ENCODE results near the gene UTF1.
"Not testable (repeated sequence)": the region's sequence is repeated elsewhere in the genome, so short reads cannot be mapped to it uniquely, and the experiment has no call there.

The UTF1 gene

DNA sequence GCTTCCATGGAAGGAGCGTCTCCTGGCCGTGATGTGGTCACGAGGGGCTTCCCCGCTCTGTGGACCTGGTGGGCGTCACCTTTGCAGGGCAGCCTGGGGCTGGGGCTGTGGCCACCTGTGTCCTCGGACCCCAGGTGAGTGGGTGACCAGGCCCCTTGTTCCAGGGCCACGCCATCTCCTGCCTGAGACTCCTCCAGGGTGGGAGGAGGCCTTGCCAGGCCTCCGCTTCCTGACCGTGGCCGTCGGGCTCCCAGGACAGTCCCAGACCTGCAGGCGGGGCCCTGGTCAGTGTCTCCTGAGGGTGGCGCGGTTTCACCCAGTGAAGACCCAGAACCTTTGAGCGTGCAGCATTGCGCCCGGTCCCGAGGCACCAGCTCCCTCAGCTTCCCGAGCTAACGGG lies 20.4 kb upstream of the UTF1 start:
- DNase-seq (ENCODE audit: low read depth): no peak

DNA sequence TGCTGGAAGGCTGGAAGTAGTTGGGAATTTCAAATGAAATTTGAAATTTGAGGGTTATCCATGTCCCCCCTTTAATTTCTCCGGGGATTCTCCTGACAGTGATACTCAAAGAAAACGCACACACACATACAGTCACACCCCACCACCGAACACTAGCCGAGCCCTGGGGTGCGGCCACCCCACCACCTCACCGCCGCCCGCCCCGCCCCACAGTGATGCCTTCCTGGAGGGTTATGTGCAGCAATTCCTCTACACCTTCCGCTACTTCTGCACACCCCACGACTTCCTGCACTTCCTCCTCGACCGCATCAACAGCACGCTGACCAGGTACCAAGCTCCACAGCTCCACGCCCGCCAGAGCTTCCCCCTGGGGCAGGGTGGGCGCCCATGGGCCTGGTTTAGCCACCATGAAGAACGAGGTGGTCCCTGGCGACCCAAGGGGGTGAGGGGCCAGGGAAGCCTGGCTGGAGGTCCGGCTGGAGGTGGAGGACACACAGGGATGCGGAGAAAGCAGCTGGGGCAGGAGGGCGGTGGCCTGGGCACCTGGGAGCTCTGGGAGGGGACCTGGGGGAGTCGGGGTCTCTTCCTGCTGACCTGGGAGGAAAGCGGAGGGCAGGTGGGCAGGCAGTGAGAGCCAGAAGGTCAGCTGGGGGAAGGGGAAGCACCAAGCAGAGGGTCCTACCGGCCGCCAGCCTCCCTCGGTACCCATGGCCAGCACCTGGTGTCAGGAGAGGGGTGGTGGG lies 19.4 kb upstream of the UTF1 start:
- no peak for DNase-seq (ENCODE audit: low read depth)

DNA sequence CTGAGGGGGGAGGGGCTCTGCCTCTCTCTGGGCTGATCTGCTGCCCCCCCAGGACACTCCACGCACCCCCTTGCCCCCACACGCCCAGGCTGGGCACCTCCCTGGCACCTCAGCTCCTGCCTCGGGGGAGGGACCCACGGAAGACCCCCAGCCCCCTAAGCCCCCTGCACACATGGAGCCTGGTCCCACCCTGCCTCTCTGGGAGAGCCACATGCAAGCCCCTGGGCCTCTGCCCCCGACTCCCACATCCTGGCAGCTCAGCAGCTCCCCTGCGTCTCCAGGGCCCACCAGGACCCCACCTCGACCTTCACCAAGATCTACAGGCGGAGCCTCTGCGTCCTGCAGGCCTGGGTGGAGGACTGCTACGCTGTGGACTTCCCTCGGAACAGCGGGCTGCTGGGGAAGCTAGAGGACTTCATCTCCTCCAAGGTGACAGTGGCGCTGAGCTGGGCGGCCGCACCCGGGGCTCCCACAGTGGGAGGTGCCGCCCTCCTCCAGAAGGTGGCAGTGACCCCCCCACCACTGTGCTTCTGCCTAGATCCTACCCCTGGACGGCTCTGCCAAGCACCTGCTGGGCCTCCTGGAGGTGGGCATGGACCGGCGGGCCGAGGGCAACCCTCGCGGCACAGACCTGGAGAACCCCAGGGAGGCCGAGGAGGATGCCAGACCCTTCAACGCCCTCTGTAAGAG lies 18.7 kb upstream of the UTF1 start:
- DNase-seq (ENCODE audit: low read depth): no peak

DNA sequence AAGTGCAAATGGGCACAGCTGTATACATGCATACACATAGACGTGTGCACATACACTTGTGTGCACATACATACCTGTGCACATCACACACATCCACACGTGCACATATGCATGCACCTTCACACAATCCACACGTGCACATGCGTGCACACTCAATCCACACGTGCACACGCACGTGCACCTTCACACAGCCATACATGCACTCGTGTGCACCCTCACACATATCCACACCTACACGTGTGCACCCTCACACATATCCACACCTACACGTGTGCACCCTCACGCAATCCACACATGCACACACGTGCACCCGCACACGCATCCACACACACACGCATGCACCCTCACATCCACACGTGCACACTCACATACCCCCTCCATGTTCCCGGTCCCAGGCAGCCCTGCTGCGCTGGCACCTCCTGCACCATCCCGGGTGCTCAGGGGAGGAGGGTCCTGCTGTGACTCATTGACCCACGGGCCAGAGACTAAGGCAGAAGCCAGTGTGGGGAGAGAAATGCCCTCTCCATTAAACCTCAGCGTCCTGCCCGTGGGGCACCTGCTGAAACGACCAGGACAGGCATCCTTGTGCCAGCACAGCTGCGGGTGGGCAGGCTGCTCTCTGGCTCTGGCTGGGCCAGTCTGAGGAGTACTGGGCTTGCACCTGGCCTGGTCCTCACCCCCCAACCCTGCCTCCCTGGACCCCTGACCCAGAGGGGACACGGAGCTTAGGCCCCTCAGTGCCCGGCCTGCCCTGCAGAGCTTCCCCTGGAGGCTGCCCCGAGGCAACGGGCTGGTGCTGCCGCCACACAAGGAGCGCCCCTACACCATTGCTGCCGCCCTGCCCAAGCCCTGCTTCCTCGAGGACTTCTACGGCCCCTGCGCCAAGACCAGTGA lies 17.8 kb upstream of the UTF1 start:
- DNase-seq (ENCODE audit: low read depth): no peak

DNA sequence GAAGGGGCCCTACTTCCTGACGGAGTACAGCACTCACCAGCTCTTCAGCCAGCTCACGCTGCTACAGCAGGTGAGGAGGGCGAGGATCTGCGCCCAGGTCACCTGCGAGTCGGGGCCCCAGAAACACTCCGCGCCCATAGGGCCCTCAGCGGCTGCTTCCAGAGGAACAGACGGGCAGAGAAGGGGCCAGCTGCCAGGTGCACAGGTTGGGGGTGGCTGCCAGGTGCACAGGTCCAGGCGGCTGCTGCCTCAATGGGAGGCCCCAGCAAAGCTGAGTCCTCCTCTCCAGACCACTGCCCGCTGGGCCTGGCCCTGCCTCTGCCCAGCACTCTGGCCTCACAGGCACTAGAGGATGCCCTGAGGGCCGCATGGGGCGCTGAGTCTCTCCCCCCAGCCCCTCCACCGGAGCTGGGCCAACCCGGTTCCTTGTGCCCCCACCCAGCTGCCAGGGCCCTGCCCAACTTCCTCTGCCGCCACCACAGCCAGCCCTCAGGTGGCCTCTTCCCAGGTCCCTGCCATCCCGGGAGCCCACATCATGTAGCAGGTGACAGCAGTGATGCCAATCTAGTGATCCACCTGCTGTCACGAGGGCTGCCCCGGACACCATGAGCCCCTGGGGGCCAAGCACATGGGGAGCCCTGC lies 17.0 kb upstream of the UTF1 start:
- DNase-seq (ENCODE audit: low read depth): no peak

DNA sequence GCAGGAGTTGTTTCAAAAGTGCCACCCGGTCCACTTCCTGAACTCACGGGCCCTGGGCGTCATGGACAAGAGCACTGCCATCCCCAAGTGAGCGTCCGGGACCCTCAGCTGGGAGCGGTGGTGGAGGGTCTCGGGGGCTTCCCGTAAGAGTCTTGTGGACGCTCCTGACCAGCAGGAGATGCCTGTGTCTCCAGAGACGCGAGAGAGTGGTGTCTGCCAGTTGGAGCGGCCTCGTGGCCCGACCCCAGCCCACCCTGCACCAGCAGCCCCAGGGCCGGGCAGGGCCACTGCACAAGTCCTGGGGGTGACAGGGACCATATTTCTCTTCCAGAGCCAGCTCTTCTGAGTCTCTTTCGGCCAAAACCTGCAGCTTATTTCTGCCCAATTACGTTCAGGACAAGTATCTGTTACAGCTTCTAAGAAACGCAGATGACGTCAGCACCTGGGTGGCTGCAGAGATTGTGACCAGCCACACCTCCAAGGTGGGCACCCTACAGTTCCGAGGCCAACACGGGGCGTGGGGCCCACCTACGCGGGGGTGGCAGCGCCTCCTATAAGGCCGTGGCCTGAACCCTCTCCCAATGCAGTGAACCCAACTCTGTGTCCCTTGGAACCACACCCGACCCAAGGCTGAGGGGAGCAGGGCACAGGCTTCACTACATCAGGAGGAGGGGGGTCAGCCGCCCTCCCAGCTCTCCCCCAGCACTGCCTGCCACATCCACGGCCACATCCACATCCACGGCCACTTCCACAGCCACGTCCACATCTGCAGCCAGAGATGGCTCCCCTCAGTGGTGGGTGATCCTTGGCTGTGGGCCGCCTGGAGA lies 16.2 kb upstream of the UTF1 start:
- DNase-seq (ENCODE audit: low read depth): no peak

DNA sequence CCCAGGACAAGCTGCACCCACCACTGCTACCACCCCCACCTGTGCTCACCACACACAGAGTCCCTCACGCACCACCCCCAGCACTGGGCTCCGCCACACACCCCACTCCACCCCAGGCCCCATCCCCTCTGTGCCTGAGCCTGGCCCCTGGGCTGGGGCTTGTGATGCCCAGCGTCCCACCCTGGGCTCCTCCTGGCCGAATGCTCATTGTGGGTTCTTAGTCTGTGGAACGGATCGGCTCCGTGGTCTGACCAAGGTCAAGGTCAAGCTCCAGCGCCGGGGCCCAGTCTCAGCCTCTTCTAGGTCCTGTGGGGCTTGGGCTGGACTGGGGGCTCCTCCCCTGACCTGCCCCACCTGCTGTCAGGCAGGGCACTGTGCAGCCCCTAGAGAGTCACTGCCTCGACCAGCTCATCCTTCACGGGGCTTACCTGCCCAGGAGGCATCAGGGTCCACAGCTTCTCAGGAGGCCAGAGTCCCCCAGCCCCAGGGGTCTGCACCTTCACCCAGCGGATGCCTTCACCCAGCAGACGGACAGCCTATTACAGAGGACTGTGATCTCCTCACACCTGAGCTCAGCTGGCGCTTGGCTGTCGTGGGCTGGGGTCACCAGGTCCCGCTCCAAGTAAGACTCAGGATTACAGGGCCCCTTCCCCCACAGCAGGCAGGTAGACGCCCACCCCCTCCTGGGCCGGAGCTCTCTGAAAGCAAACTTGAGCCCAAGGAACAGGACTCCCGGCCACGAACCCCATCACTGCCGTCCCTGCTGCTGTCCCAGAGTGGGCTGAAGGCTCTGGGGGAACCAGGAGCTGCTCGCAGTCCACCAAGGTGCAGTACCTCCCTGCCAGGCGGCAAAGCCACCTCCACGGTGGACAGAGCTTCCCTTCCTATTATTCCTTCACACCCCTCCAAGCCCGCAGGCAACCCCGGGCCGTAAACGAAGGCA lies 15.3 kb upstream of the UTF1 start:
- no peak for DNase-seq (ENCODE audit: low read depth)

DNA sequence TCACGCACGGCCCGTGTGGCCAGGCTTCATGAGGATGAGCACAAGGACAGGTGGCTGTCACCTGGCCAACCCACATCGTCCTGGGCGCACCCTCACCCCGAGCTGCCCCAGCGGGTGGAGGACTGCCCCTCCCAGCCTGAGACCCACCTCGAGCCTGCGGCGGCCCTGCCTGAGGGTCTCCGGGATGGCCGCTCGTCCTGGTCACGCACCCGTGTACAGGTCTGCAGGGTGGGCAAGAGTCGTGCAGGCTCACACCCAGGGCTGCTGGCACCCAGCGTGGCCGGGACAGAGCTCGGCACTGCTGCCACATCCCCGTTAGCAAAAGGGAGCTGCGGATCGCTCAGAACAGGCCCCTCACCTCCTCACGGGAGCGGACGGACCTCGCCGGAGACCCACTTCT lies 14.4 kb upstream of the UTF1 start:
- DNase-seq (ENCODE audit: low read depth): no peak

DNA sequence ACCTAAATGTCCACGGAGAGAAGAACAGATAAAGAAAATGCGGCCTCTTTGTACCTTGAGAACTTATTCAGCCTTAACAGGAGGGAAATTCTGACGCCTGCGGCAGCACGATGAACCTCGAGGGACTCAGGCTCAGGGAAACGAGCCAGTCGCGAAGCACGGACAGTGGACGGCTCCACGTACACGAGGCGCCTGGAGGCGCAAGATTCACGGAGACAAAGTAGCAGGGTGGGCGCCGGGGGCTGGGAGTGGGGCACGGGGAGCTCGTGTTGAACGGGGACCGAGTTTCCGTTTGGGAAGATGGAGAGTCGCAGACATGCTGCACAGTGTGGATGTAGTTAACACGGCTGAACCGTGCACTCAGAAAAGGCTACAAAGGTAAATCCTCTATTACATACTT lies 13.2 kb upstream of the UTF1 start:
- DNase-seq (ENCODE audit: low read depth): no peak

DNA sequence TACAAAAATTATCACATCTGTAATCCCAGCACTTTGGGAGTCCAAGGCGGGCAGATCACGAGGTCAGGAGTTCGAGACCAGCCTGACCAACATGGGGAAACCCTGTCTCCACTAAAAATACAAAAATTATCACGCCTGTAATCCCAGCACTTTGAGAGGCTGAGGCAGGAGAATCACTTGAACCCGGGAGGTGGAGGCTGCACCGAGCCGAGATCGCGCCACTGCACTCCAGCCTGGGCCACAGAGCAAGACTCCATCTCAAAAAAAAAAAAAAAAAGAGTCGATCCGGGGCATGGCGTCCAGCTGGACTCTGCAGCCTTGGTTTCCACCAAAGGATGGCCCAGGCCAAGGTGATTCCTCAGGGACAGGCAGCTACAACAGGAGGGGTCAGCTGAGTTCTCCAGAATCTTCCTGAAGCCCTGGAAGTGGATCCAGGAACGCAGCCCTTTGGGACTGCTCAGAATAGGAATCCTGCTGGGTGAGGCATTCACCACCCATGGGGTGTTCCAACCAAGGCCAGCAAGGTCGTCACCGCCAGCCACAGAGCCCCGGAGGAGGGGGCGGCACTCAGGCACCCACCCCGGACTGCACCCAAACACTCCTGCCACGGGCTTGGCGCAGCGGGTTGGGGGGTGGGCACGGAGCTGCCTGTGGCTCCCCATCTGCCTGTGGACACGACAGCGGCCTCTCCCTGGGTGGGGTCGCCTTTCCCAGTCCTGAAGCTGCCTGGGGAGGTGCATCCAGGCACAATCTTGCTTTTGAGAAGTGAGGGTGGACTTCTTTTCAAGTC lies 12.0 kb upstream of the UTF1 start:
- DNase-seq (ENCODE audit: low read depth): no peak

DNA sequence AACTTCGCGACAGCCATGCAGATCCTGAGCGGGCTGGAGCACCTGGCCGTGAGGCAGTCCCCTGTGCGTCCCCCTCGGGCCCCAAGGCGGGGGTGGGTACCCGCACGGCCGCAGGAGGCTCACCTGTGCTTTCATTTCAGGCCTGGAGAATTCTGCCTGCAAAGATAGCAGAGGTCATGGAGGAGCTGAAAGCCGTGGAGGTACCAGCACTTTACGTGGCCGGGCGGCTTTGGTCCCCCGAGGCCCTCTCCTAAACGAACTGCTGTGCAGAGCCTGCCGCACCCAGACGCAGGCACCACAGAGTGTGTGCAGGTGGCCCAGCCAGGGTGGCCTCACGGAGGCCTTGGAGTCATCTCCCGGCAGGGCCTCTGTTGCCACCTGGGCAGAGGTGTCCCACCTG lies 11.1 kb upstream of the UTF1 start:
- DNase-seq (ENCODE audit: low read depth): no peak

DNA sequence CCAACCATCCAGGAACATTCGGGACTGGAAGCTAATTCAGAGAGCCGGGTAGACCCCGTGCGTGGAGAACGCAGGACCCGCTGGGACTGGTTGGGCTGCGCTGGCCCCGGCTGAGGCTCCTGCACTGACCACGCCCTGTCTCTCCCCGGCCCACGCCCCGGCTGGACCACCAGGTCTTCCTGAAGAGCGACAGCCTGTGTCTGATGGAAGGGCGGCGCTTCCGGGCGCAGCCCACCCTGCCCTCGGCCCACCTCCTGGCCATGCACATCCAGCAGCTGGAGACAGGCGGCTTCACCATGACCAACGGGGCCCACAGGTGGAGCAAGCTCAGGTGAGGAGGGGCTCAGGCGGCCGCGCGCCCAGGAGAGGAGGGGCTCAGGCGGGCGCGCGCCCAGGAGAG lies 10.2 kb upstream of the UTF1 start:
- no peak for DNase-seq (ENCODE audit: low read depth)

DNA sequence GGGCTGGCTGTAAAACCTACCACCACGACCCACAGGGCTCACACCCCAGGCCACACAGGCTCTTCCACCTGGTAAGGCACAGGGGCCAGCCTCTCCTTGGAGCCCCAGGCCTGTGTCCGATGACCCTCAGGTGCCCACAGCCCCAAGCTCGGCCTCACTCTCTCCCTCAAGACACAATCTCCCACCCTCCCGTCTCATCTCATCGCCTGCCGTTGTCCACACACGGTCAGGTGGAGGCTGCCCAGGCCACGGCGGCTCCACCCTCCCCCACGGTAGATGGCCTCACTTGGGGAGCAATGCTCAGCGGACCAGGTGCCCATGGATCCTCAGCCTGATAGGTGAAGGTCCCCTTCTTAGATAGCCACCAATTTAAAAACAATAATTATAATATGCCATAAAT lies 8.7 kb upstream of the UTF1 start:
- no peak for DNase-seq (ENCODE audit: low read depth)

DNA sequence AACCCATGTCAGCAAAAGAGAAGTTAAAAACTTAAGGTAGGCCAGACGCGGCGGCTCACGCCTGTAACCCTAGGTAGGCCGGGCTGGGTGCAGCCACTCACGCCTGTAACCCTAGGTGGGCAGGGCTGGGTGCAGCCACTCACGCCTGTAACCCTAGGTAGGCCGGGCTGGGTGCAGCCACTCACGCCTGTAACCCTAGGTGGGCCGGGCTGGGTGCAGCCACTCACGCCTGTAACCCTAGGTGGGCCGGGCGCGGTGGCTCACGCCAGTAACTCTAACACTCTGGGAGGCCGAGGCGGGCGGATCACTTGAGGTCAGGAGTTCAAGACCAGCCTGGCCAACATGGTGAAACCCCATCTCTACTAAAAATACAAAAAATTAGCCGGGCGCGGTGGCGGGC lies 8.3 kb upstream of the UTF1 start:
- DNase-seq (ENCODE audit: low read depth): not testable (repeated sequence)

DNA sequence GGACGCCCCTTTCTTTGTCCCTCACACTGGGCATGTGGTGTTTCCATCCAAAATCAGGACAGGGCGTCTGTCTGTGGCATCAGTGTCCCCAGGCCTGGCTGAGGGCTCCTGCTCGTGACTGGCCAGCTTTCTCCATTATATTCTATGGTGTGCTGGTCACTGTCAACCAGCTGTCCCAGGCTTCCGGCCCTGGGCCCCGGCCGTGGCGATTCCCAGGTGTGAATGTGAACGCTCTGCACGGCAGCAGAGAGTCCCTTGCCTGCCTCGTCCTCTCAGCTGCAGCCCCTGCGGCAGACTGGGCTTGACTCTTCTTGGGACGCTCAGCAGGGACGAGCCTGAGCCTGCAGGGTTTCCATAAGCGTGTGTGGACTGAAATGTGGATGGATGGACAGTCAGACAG lies 5.9 kb upstream of the UTF1 start:
- no peak for DNase-seq (ENCODE audit: low read depth)

DNA sequence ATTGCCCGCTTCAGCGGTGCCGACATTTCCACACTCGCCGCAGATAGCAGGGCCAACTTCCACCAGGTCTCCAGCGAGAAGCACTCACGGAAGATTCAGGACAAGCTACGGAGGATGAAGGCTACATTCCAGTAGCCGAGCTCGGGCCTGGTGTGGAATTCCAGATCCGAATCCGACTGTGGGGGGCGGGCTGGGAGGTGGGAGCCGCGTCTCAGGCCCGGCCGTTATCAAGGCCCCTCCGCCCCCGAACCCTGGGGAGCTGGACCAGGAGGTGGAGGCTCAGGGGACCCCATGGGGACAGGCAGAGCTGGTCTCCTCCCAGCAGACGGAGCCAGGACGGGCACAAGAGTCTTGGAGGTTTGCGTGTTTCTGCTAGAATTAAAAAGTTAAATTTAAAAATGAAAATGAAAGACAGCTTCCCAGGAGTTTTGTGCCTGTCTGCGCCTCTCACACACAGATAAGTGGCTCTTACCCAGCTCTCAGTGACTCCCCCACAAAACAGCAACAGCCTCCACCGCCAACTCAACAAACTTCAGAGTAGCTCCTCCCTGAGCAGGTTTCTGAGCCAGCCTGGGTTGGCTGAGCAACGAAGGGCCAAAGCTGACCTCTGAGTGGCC lies 5.2 kb upstream of the UTF1 start:
- DNase-seq (ENCODE audit: low read depth): no peak

DNA sequence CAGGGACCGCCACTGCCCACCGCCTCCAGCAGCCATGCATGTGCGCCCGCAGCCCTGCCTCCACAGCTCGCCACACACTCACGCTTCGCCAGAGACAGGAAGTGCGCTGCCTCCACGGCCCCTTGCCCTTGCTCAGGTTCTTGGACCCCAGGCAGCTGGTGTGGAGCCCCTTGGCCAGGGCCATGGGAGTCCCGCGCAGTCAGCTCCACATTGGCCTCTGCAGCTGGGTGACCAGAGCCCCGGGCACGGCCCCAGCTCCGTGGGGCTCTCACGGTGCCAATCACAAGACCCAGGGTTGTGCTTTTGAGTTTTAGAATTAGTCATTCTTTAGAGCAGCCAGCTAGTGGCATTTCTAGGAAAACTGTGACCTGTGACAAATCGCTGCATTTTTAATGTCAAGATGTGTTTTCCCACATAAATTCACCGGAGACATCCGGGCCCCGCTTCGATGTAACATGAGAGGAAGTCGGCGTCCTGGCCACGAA lies 4.3 kb upstream of the UTF1 start:
- no peak for DNase-seq (ENCODE audit: low read depth)

DNA sequence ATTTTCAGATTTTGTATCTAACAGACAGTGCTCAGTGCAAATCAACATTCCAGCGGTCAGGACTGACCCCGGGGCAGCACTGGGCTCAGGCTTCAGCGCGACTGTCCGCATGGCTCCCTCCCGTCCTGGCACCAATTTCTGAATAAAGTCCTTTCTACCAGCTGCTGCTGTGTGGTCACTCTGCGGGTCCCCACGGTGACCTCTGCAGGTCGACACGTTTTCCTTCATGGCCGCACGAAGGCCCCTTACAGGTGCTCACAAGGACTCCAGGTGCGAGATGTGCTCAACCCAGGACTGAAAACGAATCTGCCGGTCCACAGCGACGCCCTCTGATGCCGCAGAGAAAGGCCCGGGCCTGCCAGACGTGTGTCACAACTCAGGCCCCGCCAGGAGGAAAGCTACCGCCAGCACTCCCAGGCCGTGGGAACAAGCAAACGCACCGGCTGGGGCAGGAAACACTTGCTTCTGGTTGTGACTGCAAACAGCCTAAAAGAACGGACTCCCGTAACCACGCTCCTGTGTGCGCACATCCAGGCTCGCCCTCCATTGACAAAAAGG lies 3.7 kb upstream of the UTF1 start:
- DNase-seq (ENCODE audit: low read depth): no peak

DNA sequence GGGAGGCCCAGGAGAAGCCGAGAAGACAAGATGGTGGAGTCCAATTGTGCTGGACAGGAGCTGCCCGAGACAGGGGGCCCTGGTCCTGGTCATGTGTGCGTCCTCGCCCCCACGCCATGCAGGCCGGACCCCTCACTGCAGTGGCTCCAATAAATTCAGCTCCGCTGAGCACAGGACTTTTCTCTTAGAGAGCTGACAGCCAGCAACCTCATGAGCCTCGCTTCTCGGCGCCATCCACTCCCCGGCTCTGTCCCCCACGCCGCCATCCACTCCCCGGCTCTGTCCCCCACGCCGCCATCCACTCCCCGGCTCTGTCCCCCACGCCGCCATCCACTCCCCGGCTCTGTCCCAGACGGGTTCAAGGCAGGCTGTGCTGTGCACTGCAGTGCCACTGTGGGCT lies 2.8 kb upstream of the UTF1 start:
- DNase-seq (ENCODE audit: low read depth): no peak

All from fibroblast of the conjunctiva (primary cell).